Calu3 (cell line): Measurements from ENCODE around the gene C2orf68. TPM values are rescaled to one million over a fixed set of nuclear protein-coding genes. Genes with fewer than 3 reads are reported as not detected.
A peak's percentile ranks its signal among the peaks of the same experiment; 100 is the strongest.
"Not testable (repeated sequence)": the region's sequence is repeated elsewhere in the genome, so short reads cannot be mapped to it uniquely, and the experiment has no call there.

Experiments
- BruUV-seq: library from RNA; stranded (reverse); fragments of 400-500 nt; replicated peaks from 2 replicates; lab custom pipeline; 2021; lab: Mats Ljungman, UMichigan
- CTCF ChIA-PET: fragments of 300-600 bp; sonication (Branson Sonifier 250); formaldehyde crosslinking; loops from one replicate; lab custom pipeline; 2022; ENCODE audit warnings: antibody characterized with exemption; lab: Charles Lee
- DNase-seq: peaks from one replicate; pipeline ENCODE4 v3.0.0; 2022
- H3K27ac Mint-ChIP-seq: one replicate; pipeline ENCODE4 v1.8.0; 2022; ENCODE audit warnings: mixed read lengths; ENCODE audit not compliant: unreplicated experiment
- H3K27me3 Mint-ChIP-seq: one replicate; pipeline ENCODE4 v1.8.0; 2022; ENCODE audit warnings: mixed read lengths; ENCODE audit not compliant: unreplicated experiment
- H3K36me3 Mint-ChIP-seq: one replicate; pipeline ENCODE4 v1.8.0; 2022; ENCODE audit warnings: mild to moderate bottlenecking, moderate library complexity, mixed read lengths; ENCODE audit not compliant: insufficient read depth, unreplicated experiment
- H3K4me1 Mint-ChIP-seq: one replicate; pipeline ENCODE4 v1.8.0; 2022; ENCODE audit warnings: mild to moderate bottlenecking, low read depth, mixed read lengths; ENCODE audit not compliant: unreplicated experiment
- H3K4me3 Mint-ChIP-seq: one replicate; pipeline ENCODE4 v1.8.0; 2022; ENCODE audit warnings: mild to moderate bottlenecking, low read depth, moderate library complexity, mixed read lengths; ENCODE audit not compliant: unreplicated experiment
- H3K9me3 Mint-ChIP-seq: one replicate; pipeline ENCODE4 v1.8.0; 2022; ENCODE audit warnings: low read depth, mixed read lengths; ENCODE audit not compliant: unreplicated experiment
- CTCF ChIP-seq: fragments of 200-600 bp; IDR thresholded peaks from one replicate; pipeline ENCODE4 v1.8.0; 2022; ENCODE audit warnings: antibody characterized with exemption; ENCODE audit not compliant: unreplicated experiment
- intact Hi-C: fragments of 100-400 bp; cut with micrococcal nuclease; formaldehyde crosslinking; loops from one replicate; pipeline ENCODE4 v1.10.0; 2022; ENCODE audit not compliant: unreplicated experiment
- total RNA-seq: library from RNA; stranded (reverse); gene quantifications from 2 replicates; pipeline ENCODE4 v1.2.3, GENCODE V29; 2022

The C2orf68 gene
- total RNA-seq, 1 experiment from 2014 or later, result 39.2 TPM

GRCh38 chr2:85560812-85561279, 51.0 kb downstream of the C2orf68 start:
- H3K4me1 Mint-ChIP-seq, result peaks cover 19% of the 10 kb centered on the region
- peak overlapping the region; percentile 90 for H3K4me3 Mint-ChIP-seq
- H3K36me3 Mint-ChIP-seq, result peaks cover 24% of the 10 kb centered on the region
- TSS peak; percentile 36 for BruUV-seq
- H3K27ac Mint-ChIP-seq, result peak overlapping the region; percentile 87
- no peaks in the 10 kb centered on the region for H3K9me3 Mint-ChIP-seq
- CTCF ChIA-PET, result interaction anchor here (0.5 to 1.1 kb wide), 5 partner anchors 9 to 168 kb away, joined by 3 to 5 read pairs (median 3); partner anchors contain the start of genes CAPG and SH2D6
- no peak for DNase-seq
- H3K27me3 Mint-ChIP-seq, result no peaks in the 10 kb centered on the region
- intact Hi-C loops, result no loop called here
- TF ChIP-seq CTCF, result no peak

GRCh38 chr2:85560403-85560726, 51.5 kb downstream of the C2orf68 start:
- H3K27me3 Mint-ChIP-seq, intact Hi-C loops, BruUV-seq, DNase-seq, H3K9me3 Mint-ChIP-seq: not testable (repeated sequence)
- Mint-ChIP-seq H3K4me1 (peaks cover 19% of the 10 kb centered on the region), H3K27ac (peak overlapping the region; percentile 87), H3K4me3 (peak overlapping the region; percentile 90), H3K36me3 (peaks cover 24% of the 10 kb centered on the region)
- CTCF ChIA-PET, result interaction anchor here (0.5 to 0.7 kb wide), 3 partner anchors 55 to 230 kb away, joined by 3 to 5 read pairs (median 4); no protein-coding TSS in a partner anchor

GRCh38 chr2:85558160-85558559, 53.7 kb downstream of the C2orf68 start:
- no peak overlapping the region for H3K4me3 Mint-ChIP-seq
- BruUV-seq, result no TSS peak
- DNase-seq, result no peak

GRCh38 chr2:85557130-85557529, 54.7 kb downstream of the C2orf68 start:
- CTCF ChIA-PET, result interaction anchor here (1.1 to 2.0 kb wide), 2 partner anchors 21 to 138 kb away, joined by 3 to 4 read pairs; partner anchors contain the start of gene VAMP8
- no TSS peak for BruUV-seq
- H3K9me3 Mint-ChIP-seq, result no peaks in the 10 kb centered on the region

More at GRCh38 chr2:85558160-85558559, 53.7 kb downstream of the C2orf68 start:
- peaks cover 32% of the 10 kb centered on the region for H3K36me3 Mint-ChIP-seq
- no peaks in the 10 kb centered on the region for H3K27me3 Mint-ChIP-seq
- H3K4me1 Mint-ChIP-seq, result peaks cover 19% of the 10 kb centered on the region
- CTCF ChIA-PET, result interaction anchor here (2.0 kb wide), 1 partner anchor 20 kb away, joined by 4 read pairs; the partner anchor contains the start of gene VAMP8
- no peaks in the 10 kb centered on the region for H3K9me3 Mint-ChIP-seq
- H3K27ac Mint-ChIP-seq, result no peak overlapping the region
- intact Hi-C loops, result no loop called here
- no peak for TF ChIP-seq CTCF

More at GRCh38 chr2:85557130-85557529, 54.7 kb downstream of the C2orf68 start:
- no peak for DNase-seq
- H3K4me1 Mint-ChIP-seq, result peaks cover 19% of the 10 kb centered on the region
- intact Hi-C loops, result no loop called here
- H3K36me3 Mint-ChIP-seq, result peaks cover 38% of the 10 kb centered on the region
- no peaks in the 10 kb centered on the region for H3K27me3 Mint-ChIP-seq
- no peak for TF ChIP-seq CTCF
- H3K4me3 Mint-ChIP-seq, result no peak overlapping the region
- H3K27ac Mint-ChIP-seq, result no peak overlapping the region

Other genes with a start within 250 kb of the C2orf68 start
- 230 and 238 TPM in 2 replicates for gene CAPG, start 201.7 kb downstream of the C2orf68 start, total RNA-seq
- 1.8 and 2.4 TPM in 2 replicates for gene SH2D6, start 193.4 kb downstream of the C2orf68 start, total RNA-seq
- 387 and 393 TPM in 2 replicates for gene MAT2A, start 72.9 kb downstream of the C2orf68 start, total RNA-seq
- 66.2 and 67.7 TPM in 2 replicates for gene GGCX, start 50.6 kb downstream of the C2orf68 start, total RNA-seq
- gene VAMP8, start 34.5 kb downstream of the C2orf68 start, total RNA-seq, result 90.8 and 107 TPM in 2 replicates
- gene VAMP5, start 27.6 kb downstream of the C2orf68 start, total RNA-seq, result 10.0 and 10.1 TPM in 2 replicates
- 101 and 102 TPM in 2 replicates for gene RNF181, start 16.3 kb downstream of the C2orf68 start, total RNA-seq
- gene TMEM150A, start 9.4 kb downstream of the C2orf68 start, total RNA-seq, result 12.1 and 13.3 TPM in 2 replicates
- 58.4 and 62.6 TPM in 2 replicates for gene USP39, start 4.1 kb upstream of the C2orf68 start, total RNA-seq
- not detected in 2 replicates for gene SFTPB, start 56.1 kb upstream of the C2orf68 start, total RNA-seq
- gene GNLY, start 82.3 kb upstream of the C2orf68 start, total RNA-seq, result not detected in 2 replicates
- gene ATOH8, start 141.9 kb upstream of the C2orf68 start, total RNA-seq, result 0.19 and 0.47 TPM in 2 replicates